GM10248 (cell line): ENCODE results near the gene TIGD1.

Experiments used
- CTCF ChIA-PET: fragments of 300-600 bp; sonication (Branson Sonifier 250); formaldehyde crosslinking; extraction: SDS; loops from one replicate; lab custom pipeline; 2021; ENCODE audit warnings: antibody characterized with exemption; lab: Yijun Ruan, JAX
- POLR2A ChIA-PET: fragments of 350-650 bp; sonication (Branson Sonifier 250); formaldehyde crosslinking; extraction: SDS; loops from one replicate; lab custom pipeline; 2020; ENCODE audit warnings: antibody characterized with exemption; lab: Yijun Ruan, JAX
- DNase-seq: peaks from one replicate; pipeline ENCODE4 v3.0.0; 2012; ENCODE audit errors: extremely low spot score
- CTCF ChIP-seq: IDR thresholded peaks from 2 replicates; pipeline ENCODE4 v1.5.1; 2012; ENCODE audit warnings: mild to moderate bottlenecking, low read depth; ENCODE audit errors: extremely low read depth, missing control alignments, control extremely low read depth

The TIGD1 gene

GRCh38 chr2:232527905-232528470 is 22.4 kb downstream of the TIGD1 start:
- POLR2A ChIA-PET: no interaction called here
- CTCF ChIA-PET: interaction anchor here (1.0 kb wide), 1 partner anchor 201 kb away, joined by 3 read pairs; no protein-coding TSS in a partner anchor
- no peak for DNase-seq
- TF ChIP-seq CTCF: no peak

GRCh38 chr2:232526372-232526941 is 23.9 kb downstream of the TIGD1 start:
- POLR2A ChIA-PET: no interaction called here
- DNase-seq: no peak
- no peak for TF ChIP-seq CTCF
- CTCF ChIA-PET: interaction anchor here (1.4 kb wide), 1 partner anchor 9 kb away, joined by 3 read pairs; no protein-coding TSS in a partner anchor

GRCh38 chr2:232525791-232526371 is 24.5 kb downstream of the TIGD1 start, which contains the start of gene CHRND:
CHRND (plus strand) TSS chr2:232526160; CDS start chr2:232526216, 56 bp downstream.
- CTCF ChIA-PET: interaction anchor here (1.4 kb wide), 1 partner anchor 9 kb away, joined by 3 read pairs; no protein-coding TSS in a partner anchor
- POLR2A ChIA-PET: no interaction called here

GRCh38 chr2:232525199-232525598 is 25.2 kb downstream of the TIGD1 start:
- POLR2A ChIA-PET: no interaction called here
- DNase-seq: no peak
- TF ChIP-seq CTCF: no peak
- CTCF ChIA-PET: interaction anchor here (1.4 kb wide), 1 partner anchor 8 kb away, joined by 3 read pairs; no protein-coding TSS in a partner anchor

More at GRCh38 chr2:232525791-232526371, 24.5 kb downstream of the TIGD1 start, which contains the start of gene CHRND:
- no peak for DNase-seq
- no peak for TF ChIP-seq CTCF

- no peak for DNase-seq
- ChIA-PET POLR2A (no interaction called here), CTCF (no interaction called here)
- no peak for TF ChIP-seq CTCF
Observed at GRCh38 chr2:232524771-232525170, 25.6 kb downstream of the TIGD1 start.

GRCh38 chr2:232523682-232524597 is 26.4 kb downstream of the TIGD1 start:
- CTCF ChIA-PET: interaction anchor here (0.7 to 2.0 kb wide), 4 partner anchors 12 to 80 kb away, joined by 3 to 5 read pairs (median 4); no protein-coding TSS in a partner anchor
- POLR2A ChIA-PET: no interaction called here
- no peak for DNase-seq
- TF ChIP-seq CTCF: peak; percentile 20
